GM18873 (cell line): ENCODE measurements around the gene ZFAND3.
"Not testable (repeated sequence)": the region's sequence is repeated elsewhere in the genome, so short reads cannot be mapped to it uniquely, and the experiment has no call there.

ENCODE experiments used
- ATAC-seq: cut with Tn5 transposase; IDR thresholded peaks from one replicate; pipeline ENCODE4 v1.9.1; 2021; ENCODE audit warnings: mild to moderate bottlenecking, moderate library complexity, moderate number of reproducible peaks; ENCODE audit not compliant: unreplicated experiment, low FRiP score

The ZFAND3 gene

GRCh38 chr6:37862430-37862829 lies 42.9 kb downstream of the ZFAND3 start:
- ATAC-seq = no peak

GRCh38 chr6:37862992-37863391 lies 43.5 kb downstream of the ZFAND3 start:
- no peak for ATAC-seq

- ATAC-seq = no peak
Measured at GRCh38 chr6:37864250-37864649, 44.7 kb downstream of the ZFAND3 start.

GRCh38 chr6:37865504-37865903 lies 46.0 kb downstream of the ZFAND3 start:
- ATAC-seq = no peak

GRCh38 chr6:37866590-37867507 lies 47.3 kb downstream of the ZFAND3 start:
- no peak for ATAC-seq

- ATAC-seq = no peak
Measured at GRCh38 chr6:37867756-37868446, 48.4 kb downstream of the ZFAND3 start.

GRCh38 chr6:37868447-37868825 lies 48.9 kb downstream of the ZFAND3 start:
- ATAC-seq = no peak

- ATAC-seq = no peak
Measured at GRCh38 chr6:37871616-37872372, 52.3 kb downstream of the ZFAND3 start.

GRCh38 chr6:37872373-37872745 lies 52.8 kb downstream of the ZFAND3 start:
- no peak for ATAC-seq

GRCh38 chr6:37874726-37875125 lies 55.2 kb downstream of the ZFAND3 start:
- no peak for ATAC-seq

GRCh38 chr6:37875561-37876309 lies 56.2 kb downstream of the ZFAND3 start:
- ATAC-seq = no peak

- no peak for ATAC-seq
Measured at GRCh38 chr6:37876843-37877242, 57.3 kb downstream of the ZFAND3 start.

- ATAC-seq = no peak
Measured at GRCh38 chr6:37877373-37878149, 58.0 kb downstream of the ZFAND3 start.

- no peak for ATAC-seq
Measured at GRCh38 chr6:37878150-37878710, 58.7 kb downstream of the ZFAND3 start.

- ATAC-seq = not testable (repeated sequence)
Measured at GRCh38 chr6:37880602-37881001, 61.1 kb downstream of the ZFAND3 start.

GRCh38 chr6:37882292-37882691 lies 62.8 kb downstream of the ZFAND3 start:
- no peak for ATAC-seq

GRCh38 chr6:37882724-37883413 lies 63.3 kb downstream of the ZFAND3 start:
- no peak for ATAC-seq

GRCh38 chr6:37884548-37884947 lies 65.0 kb downstream of the ZFAND3 start:
- ATAC-seq = no peak

GRCh38 chr6:37889051-37889450 lies 69.5 kb downstream of the ZFAND3 start:
- ATAC-seq = no peak
